Esophagus squamous epithelium (tissue), 4 donors: ENCODE measurements around the gene SECISBP2L.

Experiments
- POLR2A ChIP-seq, 4 donors: fragments of 450-650 bp; IDR thresholded peaks; one replicate each; pipeline ENCODE4 v1.6.1; 2017; ENCODE audit warnings: antibody characterized with exemption in 4 of 4, mild to moderate bottlenecking in 4 of 4, moderate library complexity in 3 of 4
- TF ChIP-seq, protein P1 (sequence below), 6 experiments: fragments of 450-650 bp in 4 of 6; fragments of 200-600 bp in 2 of 6; sonication (generic) in 2 of 6; IDR thresholded peaks; one replicate each; pipeline ENCODE4 v1.5.1; 2016 to 2019; ENCODE audit warnings: antibody characterized with exemption in 6 of 6, mild to moderate bottlenecking in 4 of 6, moderate library complexity in 4 of 6

DNA sequence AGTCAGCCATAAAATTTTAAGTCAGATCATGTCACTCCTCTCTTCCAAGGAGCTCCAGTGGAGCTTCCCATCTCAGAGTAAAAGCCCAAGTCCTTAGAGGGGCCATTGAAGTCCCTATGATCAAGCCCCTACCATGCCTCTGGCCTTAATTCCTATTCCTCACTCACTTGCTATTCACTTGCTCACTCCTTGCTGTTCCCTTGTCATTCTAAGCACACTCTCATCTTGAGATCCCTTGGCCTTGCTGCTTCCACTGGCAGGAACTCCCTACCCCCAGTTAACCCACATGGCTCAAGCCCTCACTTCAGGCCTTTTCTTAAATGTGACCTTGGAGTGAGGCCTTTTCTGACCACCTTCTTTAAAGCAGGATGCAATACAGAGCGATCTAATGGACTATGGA is 12.3 kb upstream of the SECISBP2L start:
- TF ChIP-seq, protein P1, sequence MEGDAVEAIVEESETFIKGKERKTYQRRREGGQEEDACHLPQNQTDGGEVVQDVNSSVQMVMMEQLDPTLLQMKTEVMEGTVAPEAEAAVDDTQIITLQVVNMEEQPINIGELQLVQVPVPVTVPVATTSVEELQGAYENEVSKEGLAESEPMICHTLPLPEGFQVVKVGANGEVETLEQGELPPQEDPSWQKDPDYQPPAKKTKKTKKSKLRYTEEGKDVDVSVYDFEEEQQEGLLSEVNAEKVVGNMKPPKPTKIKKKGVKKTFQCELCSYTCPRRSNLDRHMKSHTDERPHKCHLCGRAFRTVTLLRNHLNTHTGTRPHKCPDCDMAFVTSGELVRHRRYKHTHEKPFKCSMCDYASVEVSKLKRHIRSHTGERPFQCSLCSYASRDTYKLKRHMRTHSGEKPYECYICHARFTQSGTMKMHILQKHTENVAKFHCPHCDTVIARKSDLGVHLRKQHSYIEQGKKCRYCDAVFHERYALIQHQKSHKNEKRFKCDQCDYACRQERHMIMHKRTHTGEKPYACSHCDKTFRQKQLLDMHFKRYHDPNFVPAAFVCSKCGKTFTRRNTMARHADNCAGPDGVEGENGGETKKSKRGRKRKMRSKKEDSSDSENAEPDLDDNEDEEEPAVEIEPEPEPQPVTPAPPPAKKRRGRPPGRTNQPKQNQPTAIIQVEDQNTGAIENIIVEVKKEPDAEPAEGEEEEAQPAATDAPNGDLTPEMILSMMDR (IDR thresholded peaks at IDR 0.05), result no peak
- TF ChIP-seq POLR2A (IDR thresholded peaks at IDR 0.05), result no peak
